ENCODE measurements around the gene LCNL1. TPM values are rescaled to one million over a fixed set of nuclear protein-coding genes. Genes with fewer than 3 reads are reported as not detected.

Gene LCNL1
- total and polyA plus RNA-seq, 10 of the 15 experiments (the other 5 are each of a cell fraction or from before 2014, with no cell fraction given), result not detected

- intact Hi-C loops (cut with micrococcal nuclease; ENCODE audit: unreplicated experiment) (no loop called here), in situ Hi-C loops (cut with MboI) (no loop called here)
- TF ChIP-seq MTA3 (IDR thresholded peaks at IDR 0.05; ENCODE audit: borderline replicate concordance, low read length), result no peak
- TF ChIP-seq, protein P1, sequence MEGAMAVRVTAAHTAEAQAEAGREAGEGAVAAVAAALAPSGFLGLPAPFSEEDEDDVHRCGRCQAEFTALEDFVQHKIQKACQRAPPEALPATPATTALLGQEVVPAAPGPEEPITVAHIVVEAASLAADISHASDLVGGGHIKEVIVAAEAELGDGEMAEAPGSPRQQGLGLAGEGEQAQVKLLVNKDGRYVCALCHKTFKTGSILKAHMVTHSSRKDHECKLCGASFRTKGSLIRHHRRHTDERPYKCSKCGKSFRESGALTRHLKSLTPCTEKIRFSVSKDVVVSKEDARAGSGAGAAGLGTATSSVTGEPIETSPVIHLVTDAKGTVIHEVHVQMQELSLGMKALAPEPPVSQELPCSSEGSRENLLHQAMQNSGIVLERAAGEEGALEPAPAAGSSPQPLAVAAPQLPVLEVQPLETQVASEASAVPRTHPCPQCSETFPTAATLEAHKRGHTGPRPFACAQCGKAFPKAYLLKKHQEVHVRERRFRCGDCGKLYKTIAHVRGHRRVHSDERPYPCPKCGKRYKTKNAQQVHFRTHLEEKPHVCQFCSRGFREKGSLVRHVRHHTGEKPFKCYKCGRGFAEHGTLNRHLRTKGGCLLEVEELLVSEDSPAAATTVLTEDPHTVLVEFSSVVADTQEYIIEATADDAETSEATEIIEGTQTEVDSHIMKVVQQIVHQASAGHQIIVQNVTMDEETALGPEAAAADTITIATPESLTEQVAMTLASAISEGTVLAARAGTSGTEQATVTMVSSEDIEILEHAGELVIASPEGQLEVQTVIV (IDR thresholded peaks at IDR 0.05; ENCODE audit: borderline replicate concordance, partially characterized antibody), result no peak
- 40% methylated on average over 21 of the region's 22 CpGs for WGBS (ENCODE audit: insufficient coverage, insufficient replicate concordance, low lambda C conversion rate, missing lambda C conversion rate)
- no TSS peak for BruUV-seq (replicated peaks)
- H4K20me1 ChIP-seq (ENCODE audit: control insufficient read depth, insufficient read depth), result no peaks in the 10 kb centered on the region; the same call in 1 of the 2 replicates
- CTCF ChIA-PET, result interaction anchor here (1.0 kb wide), 1 partner anchor 70 kb away, joined by 5 read pairs; no protein-coding TSS in a partner anchor
- H2AFZ ChIP-seq (ENCODE audit: control insufficient read depth, low read depth, low read length), result no peak overlapping the region
- no peak overlapping the region for H3K4me3 ChIP-seq
- FAIRE-seq (no peak), DNase-seq (ENCODE audit: low read depth, low spot score) (no peak), ATAC-seq (no peak)
- H3K27me3 ChIP-seq (replicated peaks in 1 of 2; ENCODE audit: control insufficient read depth in 2 of 2, insufficient read depth in 2 of 2, low read length in 1 of 2), result no peaks in the 10 kb centered on the region
- no peaks in the 10 kb centered on the region for H3K79me2 ChIP-seq (ENCODE audit: control insufficient read depth, insufficient read depth, low read length)
- no peak overlapping the region for H3K4me2 ChIP-seq (ENCODE audit: control insufficient read depth, insufficient read depth)
- RAD21 ChIA-PET (ENCODE audit: unreplicated experiment), result interaction anchor here (0.6 to 2.4 kb wide), 2 partner anchors 16 to 78 kb away, joined by 3 to 7 read pairs; no protein-coding TSS in a partner anchor
- no peaks in the 10 kb centered on the region for H3K36me3 ChIP-seq (ENCODE audit: control insufficient read depth in 2 of 2, insufficient read depth in 2 of 2, low read length in 1 of 2)
- H3K27ac ChIP-seq (ENCODE audit: control insufficient read depth, insufficient read depth), result no peak overlapping the region
- POLR2A ChIA-PET, result interaction anchor here (0.8 kb wide), 1 partner anchor 83 kb away, joined by 4 read pairs; no protein-coding TSS in a partner anchor
- no peaks in the 10 kb centered on the region for H3K9me3 ChIP-seq (replicated peaks; ENCODE audit: control insufficient read depth, insufficient read depth, low read length)
- H3K9ac ChIP-seq (ENCODE audit: control insufficient read depth, insufficient read depth, low read length), result no peak overlapping the region
- peaks cover 7% of the 10 kb centered on the region for H3K4me1 ChIP-seq (ENCODE audit: control insufficient read depth, insufficient read depth, low read length)
- SMC1A ChIA-PET (ENCODE audit: uncharacterized antibody, unreplicated experiment), result no interaction called here
Measured at GRCh38 chr9:136964171-136964689, 18.6 kb upstream of the LCNL1 start.
